ENCODE data around the gene CHD5.

CHD5 gene

DNA sequence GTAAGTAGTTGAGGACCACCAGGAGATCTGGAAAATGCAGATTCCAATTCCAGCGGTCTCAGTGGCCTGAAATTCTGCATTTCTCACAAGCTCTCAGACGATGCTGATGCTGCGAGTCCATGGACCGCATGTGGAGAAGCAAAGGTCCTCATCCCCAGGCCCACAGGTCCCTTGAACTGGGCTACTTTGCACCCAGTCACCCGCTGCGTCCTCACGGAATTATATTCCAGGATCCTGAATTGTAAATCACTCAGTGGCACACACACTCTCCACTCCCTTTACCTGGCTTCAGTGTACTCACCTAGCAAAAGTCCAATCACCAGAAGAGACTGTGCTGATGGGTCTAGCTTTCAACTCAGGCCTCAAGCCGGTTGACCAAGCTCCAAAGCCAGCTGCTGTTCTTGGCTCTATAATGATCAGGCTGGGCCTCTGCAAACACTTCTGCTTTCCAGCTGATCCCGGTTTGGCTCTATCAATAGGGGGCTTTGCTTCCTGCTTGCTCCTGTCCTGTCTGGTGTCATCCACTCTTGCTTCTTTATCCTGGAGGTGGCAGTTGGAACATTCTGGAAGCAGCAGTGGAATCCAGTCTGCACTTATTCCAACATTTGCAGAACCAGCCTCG lies 20.2 kb upstream of the CHD5 start:
- no peak for DNase-seq (ENCODE audit: low read depth)

DNA sequence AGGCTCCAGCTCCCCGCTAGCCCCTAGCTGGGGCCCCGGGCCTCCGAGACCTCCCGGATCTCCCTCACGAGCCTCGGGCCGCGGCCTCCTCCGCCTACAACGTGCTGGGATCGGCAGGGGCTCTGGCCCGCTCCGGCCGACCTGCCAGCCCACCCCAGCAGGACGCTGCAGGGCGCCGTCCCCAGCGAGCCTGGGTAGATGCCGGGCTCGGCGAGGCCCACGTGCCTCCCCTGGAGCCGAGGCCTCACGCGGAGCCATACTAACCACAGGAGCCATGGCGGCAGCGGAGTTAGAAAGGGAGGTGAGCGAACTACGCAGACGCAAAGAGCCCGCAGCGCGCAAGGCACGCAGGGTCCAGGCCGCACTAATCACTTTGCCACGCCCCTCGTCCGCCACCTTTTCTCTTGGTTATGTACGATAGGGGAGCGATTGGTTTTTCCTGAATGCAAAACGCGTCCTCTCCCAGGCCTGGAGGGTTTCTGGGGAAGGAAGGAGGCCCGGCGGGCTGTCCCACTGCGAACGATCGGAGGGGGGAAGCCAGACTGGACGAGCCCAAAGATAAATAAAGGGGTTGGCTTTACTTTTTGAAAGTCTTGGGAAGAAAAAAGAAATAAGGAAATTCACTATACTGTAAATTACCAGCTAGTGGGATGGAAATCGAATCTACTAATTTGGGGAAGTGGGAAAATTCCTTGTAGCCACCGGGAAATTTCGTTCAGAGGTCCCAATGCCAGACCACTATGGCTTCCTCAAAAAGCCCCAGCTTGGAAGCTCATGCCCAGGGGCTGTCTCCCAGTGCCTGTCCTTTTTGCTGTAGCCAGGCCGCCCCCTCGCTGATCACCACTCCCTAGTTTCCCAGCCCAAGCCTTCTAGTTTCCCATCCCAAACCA lies 19.4 kb upstream of the CHD5 start, which contains the start of gene RPL22:
Gene RPL22 (minus strand): TSS at position 298 of the 890 bp plus-strand sequence. CDS start 22 bp downstream, at position 276.
- DNase-seq (ENCODE audit: low read depth), result peak; percentile 95

DNA sequence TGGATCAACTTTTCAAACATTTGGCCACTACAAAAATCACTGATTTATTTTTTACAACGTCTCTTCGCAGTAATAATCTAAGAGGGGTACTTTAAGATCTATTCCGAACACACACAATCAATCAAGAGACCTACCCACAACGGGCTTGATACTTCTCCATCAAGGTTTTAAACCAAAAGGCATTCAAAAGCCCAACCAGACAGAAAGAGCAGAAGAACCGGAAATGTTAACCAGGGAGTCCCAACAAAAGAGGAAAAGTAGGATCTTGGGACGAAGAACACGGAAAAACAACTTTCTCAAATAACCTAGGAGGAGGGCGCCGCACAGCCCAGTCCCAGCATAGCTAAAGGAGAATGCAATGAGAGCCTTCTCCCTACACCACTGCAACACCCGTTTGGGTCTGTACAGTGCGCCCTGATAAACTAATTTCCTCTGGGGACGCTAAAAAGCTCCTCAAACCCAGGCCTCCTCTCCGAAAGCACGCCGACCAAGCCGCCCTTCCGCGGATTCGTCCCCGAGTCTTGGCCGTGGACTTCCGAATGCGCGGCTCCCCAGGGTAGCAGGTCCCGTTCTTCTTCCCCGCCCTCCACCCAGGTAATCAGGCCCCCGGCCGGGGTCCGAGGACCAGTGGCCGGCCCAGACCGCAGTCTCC lies 18.7 kb upstream of the CHD5 start:
- peak; percentile 20 for DNase-seq (ENCODE audit: low read depth)

DNA sequence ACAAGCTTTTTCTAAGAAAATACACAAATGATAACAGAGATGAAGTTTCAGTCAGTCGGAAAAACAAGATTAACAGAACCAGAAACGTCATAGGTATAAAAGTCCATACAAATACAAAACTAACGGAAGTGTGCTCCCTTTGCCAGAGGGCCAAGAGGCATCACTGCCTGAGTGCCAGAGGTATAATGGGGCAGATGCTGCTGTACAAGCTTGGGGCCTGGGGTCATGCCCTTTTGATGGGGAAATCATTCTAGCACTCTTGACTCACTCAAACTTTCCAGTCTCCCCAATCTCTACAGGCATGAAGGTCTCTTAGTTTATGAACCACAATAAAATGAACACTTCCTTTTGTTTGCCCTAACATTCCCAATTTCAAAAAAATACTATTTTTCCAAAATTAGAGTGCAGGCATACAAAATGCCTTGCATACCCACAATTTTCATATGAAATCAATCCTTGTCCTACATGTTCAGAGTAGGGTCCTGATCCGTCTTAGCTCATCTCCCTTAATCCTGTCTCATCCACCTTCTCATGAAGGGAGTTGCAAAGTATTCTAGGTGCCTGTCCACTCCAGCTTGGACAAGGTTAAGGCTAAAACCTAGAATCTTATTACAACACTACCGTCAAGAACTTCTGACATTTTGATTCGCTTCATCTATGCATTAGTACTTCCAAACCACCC lies 17.8 kb upstream of the CHD5 start:
- no peak for DNase-seq (ENCODE audit: low read depth)

DNA sequence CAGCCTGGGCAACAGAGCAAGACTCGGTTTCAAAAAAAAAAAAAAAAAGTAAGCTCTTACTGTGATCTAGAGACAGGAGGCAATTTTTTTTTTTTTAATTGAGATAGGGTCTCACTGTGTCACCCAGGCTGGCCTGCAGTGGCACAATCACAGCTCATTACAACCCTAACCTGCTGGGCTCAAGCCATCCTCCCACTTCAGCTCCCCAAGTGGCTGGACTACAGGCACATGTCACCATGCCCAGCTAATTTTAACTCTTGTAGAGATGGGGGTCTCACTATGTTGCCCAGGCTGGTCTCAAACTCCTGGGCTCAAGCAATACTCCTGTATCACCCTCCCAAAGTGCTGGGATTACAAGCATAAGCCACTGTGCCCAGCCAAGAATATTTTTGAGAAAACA lies 11.8 kb upstream of the CHD5 start:
- no peak for DNase-seq (ENCODE audit: low read depth)

DNA sequence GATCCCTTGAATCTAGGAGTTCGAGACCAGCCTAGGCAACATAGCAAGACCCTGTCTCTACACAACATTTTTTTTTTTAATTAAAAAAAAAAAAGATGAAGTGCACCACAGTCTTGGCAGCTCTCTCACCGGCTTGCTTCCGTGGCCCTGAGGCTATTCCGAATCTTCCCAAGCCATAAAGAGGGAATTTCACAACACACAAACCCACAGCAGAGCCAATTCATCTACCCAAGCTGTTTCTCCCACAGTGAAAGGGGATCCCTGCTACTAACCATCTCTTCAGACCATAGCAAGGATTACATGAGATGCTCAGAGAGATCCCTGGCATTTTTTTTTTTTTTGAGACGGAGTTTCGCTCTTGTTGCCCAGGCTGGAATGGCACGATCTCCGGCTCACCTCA lies 8.3 kb upstream of the CHD5 start:
- no peak for DNase-seq (ENCODE audit: low read depth)

DNA sequence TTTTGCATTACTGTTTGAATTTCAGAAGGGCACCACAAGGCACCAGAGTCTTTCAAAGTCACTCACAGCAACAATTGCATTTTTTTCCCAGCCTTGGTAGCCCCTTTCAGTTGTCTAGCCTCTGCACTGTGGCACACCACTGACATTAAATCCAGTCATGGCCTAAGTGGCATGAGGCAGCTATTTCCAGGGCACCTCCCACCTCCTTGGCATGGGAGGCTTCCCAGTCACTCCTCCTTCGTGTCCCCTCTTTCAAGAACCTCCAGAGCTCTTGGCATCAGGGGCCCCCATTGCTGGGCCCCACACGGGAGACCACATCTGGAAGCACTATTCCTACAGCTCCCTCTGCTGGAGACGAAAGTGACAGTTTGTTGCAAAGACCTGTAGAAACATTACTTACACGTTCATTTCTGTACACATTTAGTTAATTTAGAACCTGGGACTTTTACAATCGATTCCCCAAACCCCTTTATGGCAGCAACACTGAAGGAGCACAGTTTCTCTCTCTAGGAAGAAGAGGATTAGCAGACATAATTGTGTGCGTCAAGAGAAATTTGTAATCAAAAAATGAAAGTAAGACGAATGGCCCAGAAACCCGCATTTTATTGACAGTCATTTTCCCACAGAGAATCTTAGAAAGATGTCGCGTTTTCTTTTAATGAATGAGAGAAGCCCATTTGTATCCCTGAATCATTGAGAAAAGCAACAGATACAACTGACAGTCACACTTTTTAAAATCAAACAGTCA lies 5.7 kb upstream of the CHD5 start:
- DNase-seq (ENCODE audit: low read depth), result no peak

DNA sequence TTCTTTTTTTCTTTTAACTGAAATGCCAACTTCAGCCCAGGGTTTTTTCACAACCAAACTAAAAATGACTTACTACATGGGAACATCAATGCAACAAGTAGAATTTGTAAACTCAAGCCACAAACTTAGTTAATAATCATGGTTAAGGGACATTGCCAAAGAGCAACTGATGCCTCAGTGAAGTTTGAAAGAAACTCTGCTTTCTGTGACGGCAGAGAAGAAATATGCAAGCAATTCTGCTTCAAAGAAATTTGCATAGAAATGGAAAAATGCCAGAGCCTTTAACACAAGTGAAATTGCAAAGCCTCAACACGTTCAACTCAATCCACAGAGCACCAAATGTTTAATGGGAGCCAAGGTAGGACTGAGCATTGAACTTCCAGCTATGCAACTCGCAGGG lies 5.0 kb upstream of the CHD5 start:
- DNase-seq (ENCODE audit: low read depth), result no peak

DNA sequence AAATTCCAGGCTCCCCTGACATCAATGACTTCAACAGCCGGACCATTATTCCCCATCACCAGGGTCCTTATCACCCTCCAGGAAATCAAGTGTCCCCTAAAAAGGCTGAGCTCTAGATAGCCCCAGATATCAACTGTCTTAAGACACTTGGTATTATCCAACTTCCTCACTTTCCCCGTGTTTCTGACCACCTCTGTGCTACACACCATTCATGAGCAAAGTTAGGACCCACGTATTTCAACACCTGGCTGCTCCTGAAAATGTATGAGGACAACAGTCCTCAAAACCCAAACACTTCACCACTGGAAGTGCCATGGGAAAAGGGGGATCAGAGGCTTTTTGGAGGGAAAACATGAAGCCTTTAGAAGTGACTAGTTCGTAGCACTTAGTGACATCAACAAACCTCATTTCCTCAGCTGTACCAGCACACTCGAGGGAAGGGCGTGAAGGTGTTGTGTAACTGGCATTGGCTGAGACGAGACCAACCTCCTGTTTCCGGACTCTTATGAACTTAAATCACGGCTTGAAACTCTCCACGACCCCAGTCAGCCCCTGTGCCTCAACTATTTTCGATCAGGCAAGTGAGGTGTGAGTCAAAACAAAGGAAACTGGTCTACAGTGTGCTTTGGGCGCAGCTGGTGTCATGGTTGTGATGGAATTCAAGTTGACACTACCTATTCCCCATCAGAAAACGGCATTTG lies 4.1 kb upstream of the CHD5 start:
- DNase-seq (ENCODE audit: low read depth), result no peak

DNA sequence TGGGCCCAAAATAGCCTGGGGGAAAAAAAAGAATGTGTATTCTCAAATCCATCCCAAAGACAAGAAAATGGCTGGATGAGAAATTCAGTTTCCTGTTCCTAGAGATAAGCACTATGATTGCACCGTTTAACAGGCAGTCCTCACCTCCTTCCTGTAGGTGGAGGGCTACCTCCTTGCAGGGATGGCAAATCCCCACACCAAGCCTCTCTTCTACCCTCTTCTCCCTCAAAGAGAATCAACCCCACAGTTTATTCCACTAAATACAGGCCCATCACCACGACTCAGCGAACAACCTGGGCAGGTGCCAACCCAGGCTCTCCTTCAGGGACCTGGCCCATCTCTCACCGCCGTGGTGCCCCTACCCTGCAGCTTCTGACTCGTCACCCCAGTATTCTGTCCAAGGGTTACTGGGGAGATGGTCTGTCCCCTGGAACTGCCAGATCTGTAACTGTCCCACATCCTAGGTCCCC lies 3.4 kb upstream of the CHD5 start:
- no peak for DNase-seq (ENCODE audit: low read depth)

DNA sequence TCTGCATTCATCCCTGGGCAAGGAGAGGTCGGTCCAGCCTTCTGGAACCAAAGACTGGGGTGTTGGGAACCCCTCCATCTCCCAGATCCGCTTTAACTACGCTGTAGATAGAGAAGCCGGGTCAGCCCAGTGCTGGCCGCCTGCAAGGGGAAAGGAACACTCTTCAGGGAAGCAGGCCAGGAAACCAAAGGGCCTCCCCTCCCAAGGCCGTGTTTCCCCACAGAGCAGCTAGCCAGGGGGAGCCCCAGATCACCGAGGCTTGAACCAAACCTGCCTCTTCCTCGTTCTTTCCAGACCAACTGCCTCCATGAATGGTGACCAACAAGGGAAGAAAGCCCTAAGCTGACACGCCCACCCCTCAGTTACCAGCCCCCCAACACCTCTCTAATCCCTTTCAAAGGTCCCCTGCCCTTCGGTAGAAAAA lies 1.2 kb upstream of the CHD5 start:
- no peak for DNase-seq (ENCODE audit: low read depth)

DNA sequence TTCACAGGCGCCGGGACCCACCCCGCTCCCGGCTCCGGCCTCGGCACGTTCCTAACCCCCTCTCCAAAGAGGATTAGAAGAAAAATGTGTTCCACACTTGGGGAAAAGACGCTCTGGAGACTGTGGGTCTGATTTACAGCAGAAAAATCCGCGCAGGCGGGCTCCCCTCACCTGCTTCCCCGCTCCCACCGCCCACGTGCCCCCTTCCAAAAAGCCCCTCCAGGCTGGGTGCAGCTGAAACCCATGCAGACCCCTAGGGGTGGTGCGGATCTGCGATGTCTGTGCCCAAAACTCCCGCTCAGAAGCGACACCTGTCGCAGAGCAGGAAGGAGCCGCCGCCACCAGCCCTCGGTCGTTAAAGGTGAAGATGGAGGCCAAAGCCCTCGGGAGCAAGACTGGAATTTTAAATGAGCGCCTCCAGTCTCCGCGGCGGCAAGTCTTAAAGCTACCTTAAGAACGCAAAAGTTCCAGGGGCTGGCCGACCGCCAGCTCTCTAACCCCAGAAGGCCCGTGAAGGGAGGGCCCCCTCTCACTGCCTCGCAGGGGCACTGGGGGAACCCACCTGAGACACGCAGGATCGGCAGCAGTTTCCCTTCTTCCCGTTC lies 688 bp upstream of the CHD5 start:
- no peak for DNase-seq (ENCODE audit: low read depth)

DNA sequence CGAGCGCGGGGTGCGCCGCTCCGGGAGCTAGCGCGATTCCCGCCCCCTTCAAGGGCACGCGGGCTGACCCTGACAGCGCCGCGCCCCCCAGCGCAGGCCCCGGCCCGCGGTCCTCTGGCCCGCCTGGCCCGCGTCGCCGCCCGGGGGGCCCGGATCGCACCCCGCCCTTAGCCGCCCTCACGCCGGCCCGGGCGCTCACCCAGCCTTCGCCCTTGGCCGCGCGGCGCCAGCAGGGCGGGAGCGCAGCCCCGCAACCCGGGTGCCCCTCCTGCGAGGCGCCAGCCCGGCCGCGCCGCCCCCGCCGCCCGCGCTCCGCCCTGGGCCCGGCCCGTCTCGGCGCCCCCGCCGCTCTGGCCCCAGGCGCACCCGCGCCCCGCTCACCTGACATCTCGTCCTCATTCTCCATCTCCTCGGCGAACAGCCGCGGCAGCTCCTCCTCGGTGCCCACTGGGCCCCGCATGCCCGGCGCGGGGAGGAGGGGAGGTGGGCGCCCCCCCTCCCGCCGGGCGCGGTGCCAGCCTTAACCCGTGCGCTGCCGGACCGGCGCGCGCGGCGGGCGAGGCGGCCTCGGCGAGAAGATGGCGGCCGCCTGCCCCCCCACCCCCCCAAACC lies 451 bp downstream of the CHD5 start:
- no peak for DNase-seq (ENCODE audit: low read depth)

DNA sequence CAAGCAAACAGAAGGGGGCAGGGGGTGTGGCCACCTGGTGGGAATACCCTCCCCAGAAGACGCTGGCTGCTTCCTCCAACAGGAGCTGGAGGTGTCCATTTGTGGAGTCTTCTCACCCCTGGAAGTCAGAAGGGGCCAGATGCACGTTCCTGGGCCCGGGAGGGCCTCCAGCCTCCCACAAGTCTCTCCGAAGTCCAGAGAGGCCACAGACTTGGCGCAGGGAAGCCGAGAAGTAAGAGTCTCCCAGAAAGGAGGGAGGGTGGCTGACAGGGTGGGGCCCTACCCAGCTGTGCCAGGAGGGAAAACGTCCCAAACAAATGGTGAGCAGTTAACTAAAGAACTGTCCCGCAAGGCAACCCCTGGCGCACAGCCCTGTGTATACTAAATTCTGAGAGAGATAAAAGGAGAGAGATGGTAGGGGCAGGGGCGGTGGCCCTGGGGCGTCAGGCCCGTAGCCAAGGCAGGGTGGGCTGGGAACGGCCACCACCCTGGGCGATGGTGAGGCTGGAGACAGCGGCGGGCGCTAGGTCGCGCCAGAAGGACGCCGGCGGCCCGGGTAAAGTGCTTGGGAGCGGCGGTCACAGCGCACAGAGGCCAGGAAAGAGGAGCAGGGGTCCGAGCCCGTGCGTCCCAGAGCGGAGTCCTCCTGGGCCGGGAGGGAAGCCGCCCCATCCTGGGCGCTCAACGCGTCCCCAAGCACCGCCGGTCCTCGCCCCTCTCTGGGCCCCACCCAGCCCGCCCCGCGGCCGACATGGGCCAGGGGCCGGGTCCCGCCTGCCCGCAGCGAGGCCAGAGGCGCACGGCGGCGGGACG lies 1.2 kb downstream of the CHD5 start:
- DNase-seq (ENCODE audit: low read depth), result no peak

DNA sequence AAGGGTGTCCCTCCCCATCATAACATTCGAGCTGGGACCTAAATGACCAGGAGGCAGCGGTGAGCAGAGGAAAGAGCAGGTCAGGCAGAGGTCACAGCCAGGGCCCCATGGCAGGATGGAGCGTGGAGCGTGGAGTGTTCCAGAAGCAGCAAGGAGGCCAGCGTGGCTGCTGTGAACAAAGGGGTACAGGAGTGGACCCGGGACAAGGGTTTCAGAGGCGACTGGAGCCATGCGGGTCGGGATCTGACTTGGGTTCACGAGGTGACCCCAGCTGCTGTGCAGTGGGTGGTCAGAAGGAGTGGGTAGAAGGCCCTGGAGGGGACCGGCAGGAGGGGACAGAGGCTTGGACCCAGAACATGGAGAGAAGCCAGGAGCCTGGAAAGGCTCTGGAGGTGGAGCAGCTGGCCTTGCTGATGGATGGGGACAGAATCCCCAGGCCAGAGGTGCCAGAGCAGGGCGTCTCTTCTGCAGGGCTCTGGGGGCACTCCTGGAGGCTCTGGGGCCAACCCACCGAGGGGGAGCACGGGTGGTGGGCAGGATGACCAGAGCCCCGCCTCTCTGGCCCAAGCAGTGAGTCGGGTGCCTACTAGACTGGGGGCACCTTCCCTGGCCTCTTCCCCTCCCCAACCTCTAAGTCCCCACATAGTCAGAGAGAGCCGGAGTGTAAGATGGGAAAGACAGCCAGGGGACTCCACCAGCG lies 2.3 kb downstream of the CHD5 start:
- DNase-seq (ENCODE audit: low read depth), result no peak

DNA sequence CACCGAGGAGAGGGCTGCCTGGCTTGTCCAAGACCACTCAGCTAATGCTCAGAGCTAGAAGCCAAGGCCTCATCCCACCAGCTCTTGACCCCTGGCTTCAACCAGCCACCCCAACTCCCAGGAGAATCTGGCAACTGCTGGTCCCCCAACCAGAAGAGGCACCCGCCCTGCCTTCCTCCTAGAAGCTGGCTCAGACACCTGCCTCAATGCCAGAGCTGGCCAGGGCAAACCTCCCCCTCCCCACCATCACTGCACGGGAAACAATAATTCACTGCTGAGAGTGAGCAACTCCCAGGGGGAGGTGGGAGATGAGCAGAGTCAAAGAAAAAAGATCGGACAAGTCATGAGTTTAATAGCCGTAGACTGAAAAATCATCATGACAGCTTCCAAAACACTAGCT lies 3.3 kb downstream of the CHD5 start:
- no peak for DNase-seq (ENCODE audit: low read depth)

DNA sequence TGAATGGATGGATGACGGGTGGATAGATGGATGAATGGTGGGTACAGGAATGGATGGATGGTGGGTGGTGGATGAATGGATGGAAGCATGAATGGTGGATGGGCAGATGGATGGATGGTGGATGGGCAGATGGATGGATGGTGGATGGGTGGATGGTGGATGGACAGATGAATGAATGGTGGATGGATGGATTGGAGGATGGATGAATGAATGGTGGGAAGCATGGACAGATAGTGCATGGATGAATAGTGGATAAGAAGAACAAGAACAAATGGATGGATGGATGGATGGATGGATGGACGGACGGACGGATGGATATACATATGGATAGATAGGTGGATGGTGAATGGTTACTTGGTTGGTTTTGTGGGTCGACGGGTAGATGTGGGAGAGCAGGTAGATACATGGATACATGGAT lies 4.7 kb downstream of the CHD5 start:
- DNase-seq (ENCODE audit: low read depth), result no peak

DNA sequence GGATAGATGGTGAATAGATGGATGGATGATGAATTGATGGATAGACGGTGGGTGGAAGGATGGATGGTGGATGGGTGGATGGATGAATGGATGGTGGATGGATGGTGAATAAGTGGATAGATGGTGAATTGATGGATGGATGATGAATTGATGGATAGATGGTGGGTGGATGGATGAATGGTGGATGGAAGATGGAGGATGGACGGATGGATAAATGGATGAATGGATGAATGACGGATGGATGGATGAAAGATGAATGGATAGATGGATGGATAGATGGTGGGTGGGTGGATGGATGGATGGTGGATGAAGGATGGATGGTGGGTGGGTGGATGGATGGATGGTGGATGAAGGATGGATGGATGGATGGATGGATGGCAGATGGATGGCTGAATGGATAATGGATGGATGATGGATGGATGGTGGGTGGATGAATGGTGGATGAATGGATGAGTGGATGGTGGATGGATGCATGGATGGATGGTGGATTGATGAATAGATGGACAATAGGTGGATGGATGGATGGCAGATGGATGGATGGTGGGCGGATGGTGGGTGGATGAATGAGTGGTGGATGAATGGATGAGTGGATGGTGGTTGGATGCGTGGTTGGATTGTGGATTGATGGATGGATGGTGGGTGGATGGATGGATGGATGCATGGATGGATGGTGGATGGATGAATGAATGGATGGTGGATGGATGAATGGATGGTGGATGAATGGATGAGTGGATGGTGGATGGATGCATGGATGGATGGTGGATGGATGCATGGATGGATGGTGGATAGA lies 5.3 kb downstream of the CHD5 start:
- no peak for DNase-seq (ENCODE audit: low read depth)
